ENCODE results near the gene AGXT.
A peak's percentile ranks its signal among the peaks of the same experiment; 100 is the strongest.

The AGXT gene

GRCh38 chr2:240899468-240899865 is 30.8 kb downstream of the AGXT start:
- no peak for DNase-seq (ENCODE audit: low spot score)

DNA sequence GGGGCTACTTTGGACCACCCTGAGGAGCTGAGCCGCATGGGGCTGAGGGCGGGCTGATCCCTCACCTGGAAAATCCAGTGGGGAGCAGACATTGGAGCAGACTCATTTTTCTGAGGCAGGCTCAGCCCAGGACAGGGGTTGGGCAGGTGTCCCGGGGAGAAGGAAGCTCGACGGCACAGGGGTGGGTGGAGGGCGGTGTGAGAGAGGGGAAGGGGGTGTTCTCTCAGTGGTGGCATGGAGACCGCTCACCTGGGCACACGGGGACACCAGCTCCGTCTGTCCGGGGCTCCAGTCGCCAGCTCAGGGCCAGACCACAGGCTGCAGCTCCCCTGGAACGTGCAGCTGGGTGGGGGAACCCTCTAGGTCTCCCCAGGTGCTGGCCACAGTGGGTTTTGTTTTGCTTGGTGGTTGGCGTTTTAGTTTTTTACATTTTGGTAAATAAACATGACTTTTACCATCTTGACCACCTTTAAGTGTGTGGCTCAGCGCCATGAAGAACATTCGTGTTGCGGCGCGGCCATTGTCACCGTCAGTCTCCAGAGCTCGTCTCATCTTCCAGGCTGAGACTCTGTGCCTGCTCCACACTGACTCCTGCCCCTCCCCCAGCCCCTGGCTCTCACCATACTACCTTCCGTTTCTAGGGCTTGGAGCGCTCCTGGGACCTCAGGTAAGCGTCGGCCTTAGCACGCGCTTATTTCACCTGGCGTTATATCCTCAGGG is 31.7 kb downstream of the AGXT start:
- DNase-seq (ENCODE audit: low spot score): no peak

GRCh38 chr2:240901986-240902614 is 33.5 kb downstream of the AGXT start:
- no peak for DNase-seq (ENCODE audit: low spot score)

- no peak for DNase-seq (ENCODE audit: low spot score)
These were observed 34.0 kb downstream of the AGXT start for GRCh38 chr2:240902615-240903041.

GRCh38 chr2:240903191-240904060 is 34.8 kb downstream of the AGXT start:
- no peak for DNase-seq (ENCODE audit: low spot score)

- no peak for DNase-seq (ENCODE audit: low spot score)
These were observed 35.9 kb downstream of the AGXT start for GRCh38 chr2:240904216-240905175.

DNA sequence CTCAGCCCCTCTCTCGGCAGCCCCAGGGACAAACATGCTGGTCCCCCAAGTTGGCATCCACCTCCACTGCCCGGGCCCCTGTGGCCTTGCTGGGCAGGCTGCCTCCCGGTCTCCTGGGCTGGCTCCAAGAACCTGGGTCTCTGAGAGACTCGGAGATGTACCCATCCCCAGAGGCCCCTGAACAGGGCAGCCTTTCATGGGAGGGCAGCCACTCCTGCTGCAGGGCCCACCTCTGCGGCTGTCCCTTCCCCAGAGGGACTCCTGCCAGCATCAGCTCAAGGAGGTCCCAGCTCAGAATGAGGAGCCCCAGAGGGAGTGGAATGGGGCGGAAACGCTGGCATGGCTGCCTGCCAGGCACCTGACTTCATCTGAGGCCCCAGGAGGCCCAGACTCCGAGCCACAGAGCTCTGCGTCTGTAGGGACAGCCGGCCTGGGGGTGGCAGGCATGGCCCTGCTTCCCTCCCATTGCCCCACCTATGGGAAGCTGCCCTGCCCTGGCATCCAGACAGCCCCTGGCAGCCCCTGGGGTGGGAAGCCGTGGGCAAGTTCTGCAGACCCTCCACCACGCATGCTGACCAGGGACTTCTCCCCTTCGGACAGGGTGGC is 36.7 kb downstream of the AGXT start:
- DNase-seq (ENCODE audit: low spot score): no peak

GRCh38 chr2:240906141-240906910 is 37.7 kb downstream of the AGXT start, which contains the start of gene CROCC2:
Gene CROCC2, plus strand, starts transcription at chr2:240906336. Its CDS starts 178 bp downstream, at chr2:240906514.
- DNase-seq (ENCODE audit: low spot score): no peak

GRCh38 chr2:240906911-240907590 is 38.4 kb downstream of the AGXT start:
- DNase-seq (ENCODE audit: low spot score): no peak

- no peak for DNase-seq (ENCODE audit: low spot score)
These were observed 40.8 kb downstream of the AGXT start for GRCh38 chr2:240909216-240909974.

DNA sequence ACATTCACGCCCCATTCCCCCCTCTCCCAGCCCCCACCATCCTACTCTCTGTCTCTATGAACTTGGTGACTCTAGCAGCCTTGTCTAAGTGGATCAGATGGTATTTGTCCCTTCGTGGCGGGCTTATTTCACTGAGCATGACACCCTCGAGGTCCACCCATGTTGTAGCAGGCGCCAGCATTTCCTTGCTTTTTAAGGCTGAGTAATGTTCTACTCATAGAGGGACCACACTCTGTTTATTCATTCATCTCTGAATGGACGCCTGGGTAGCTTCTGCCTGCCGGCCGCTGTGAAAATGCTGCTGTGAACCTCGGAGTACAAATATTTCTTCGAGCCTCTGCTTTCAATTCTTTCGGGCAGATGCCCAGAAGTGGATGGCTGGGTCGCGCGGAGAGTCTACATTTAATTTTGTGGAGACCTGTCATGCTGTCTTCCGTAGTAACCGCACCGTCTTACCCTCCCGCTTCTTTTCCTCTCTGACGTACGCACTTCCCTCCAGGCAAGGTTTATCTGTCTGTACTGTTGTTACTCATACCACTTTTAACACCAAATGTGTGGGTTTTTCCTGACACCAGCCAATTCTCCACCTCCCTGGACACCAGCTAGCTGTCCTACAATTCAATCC is 43.1 kb downstream of the AGXT start:
- no peak for DNase-seq (ENCODE audit: low spot score)

- no peak for DNase-seq (ENCODE audit: low spot score)
These were observed 44.5 kb downstream of the AGXT start for GRCh38 chr2:240912878-240913809.

DNA sequence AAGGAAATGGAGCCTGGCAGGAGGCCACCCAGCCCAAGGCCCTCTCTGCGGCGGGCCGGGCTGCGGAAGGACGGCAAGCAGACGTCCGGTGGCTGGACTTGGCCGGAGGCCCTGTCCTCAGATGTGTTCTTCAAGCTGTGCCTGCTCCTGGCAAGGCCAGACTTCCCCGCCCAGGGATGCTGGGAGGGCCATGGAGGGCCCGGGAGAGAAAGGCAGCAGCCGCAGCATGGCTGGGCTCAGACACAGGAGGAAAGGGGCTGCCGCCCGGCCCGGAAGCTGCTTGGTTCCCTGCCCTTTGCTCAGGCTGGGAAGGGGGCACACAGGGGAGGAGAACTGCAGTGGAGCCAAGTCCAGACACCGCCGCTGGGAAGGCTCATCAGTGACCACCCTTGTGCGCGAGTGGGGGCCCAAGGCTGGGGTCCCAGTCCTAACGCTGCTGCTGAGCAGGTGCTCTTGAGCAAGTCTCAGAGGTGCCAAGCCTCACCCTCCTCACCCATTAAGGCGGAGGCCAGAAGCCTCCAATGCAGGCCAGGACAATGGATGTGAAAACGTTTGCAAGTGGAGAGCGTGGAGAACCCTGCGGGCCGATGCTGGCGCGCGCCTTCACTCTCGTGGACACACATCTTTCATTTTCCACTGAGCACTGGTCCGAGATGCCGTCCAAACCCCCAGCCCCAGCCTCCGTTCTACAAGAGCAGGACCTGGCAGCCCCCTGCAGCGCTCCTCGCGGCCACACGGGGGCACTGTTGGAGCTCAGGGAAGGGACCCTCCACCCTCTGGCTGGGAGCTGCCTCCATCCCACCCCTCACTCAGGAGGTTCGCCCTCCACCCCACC is 45.4 kb downstream of the AGXT start:
- DNase-seq (ENCODE audit: low spot score): peak; percentile 77

DNA sequence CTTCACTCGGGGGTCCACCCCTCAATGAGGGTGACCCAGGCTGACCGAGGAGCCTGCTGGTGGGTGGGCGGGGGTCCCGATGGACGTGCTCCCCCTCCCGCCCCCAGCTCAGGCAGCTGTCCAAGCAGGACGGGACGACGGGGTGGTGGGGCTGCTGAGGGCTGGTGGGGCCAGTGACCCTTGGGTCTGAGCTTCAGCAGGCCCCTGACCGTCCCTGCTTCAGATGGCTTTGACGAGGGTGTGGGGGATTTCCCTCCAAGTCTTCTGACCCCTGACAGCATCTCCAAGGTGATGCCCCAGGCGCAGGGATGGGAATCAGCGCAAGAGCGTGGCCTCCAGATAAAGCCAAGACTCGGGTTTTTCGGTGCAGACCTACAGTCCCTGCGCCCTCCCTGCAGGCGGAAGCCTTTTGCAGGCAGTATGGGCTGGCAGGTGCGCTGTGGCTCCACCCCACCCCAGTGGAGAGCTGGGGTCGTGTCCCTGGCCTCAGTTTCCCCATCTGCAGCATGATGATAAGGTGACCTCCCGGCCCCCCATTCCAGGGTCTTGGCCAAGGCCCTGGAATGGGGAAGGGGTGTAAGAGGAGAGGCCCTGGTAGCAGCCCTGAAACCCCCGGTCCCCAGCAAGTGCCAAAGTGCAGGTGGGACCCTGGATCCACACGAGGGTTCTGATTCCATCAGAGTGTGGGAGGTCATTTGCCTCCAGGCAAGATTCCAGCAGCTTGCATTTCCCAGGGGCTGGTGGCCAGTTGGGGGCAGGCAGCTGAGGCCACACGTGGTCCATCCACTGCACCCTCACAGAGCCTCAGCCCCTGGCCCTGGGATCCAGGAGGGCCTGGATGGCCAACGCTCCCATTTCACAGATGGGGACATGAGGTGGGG is 46.3 kb downstream of the AGXT start:
- no peak for DNase-seq (ENCODE audit: low spot score)
